ENCODE data around the gene COL13A1. TPM values are rescaled to one million over a fixed set of nuclear protein-coding genes. Genes with fewer than 3 reads are reported as not detected.

Gene COL13A1
- total RNA-seq, 1 donor from 2014 or later = not detected

- DNase-seq (ENCODE audit: low spot score) = no peak
- Mint-ChIP-seq H3K9me3 (peaks cover 9% of the 10 kb centered on the region), H3K27me3 (ENCODE audit: insufficient read depth) (peaks cover 24% of the 10 kb centered on the region), H3K4me3 (no peak overlapping the region), H3K36me3 (ENCODE audit: low read depth) (no peaks in the 10 kb centered on the region), H3K27ac (no peak overlapping the region), H3K4me1 (ENCODE audit: low read depth) (no peaks in the 10 kb centered on the region)
- intact Hi-C loops (cut with micrococcal nuclease) = no loop called here
These were observed 175.3 kb downstream of the COL13A1 start for GRCh38 chr10:69976795-69977546.

GRCh38 chr10:69979174-69979573 is 177.5 kb downstream of the COL13A1 start:
- H3K4me1 Mint-ChIP-seq (ENCODE audit: low read depth) = no peaks in the 10 kb centered on the region
- peaks cover 26% of the 10 kb centered on the region for H3K27me3 Mint-ChIP-seq (ENCODE audit: insufficient read depth)
- H3K27ac Mint-ChIP-seq = no peak overlapping the region
- DNase-seq (ENCODE audit: low spot score) = no peak
- no peaks in the 10 kb centered on the region for H3K36me3 Mint-ChIP-seq (ENCODE audit: low read depth)
- H3K9me3 Mint-ChIP-seq = peaks cover 9% of the 10 kb centered on the region
- intact Hi-C loops (cut with micrococcal nuclease) = no loop called here
- no peak overlapping the region for H3K4me3 Mint-ChIP-seq

GRCh38 chr10:69980672-69981071 is 179.0 kb downstream of the COL13A1 start:
- Mint-ChIP-seq H3K4me1 (ENCODE audit: low read depth) (no peaks in the 10 kb centered on the region), H3K4me3 (no peak overlapping the region), H3K9me3 (peaks cover 9% of the 10 kb centered on the region), H3K27ac (no peak overlapping the region), H3K36me3 (ENCODE audit: low read depth) (no peaks in the 10 kb centered on the region), H3K27me3 (ENCODE audit: insufficient read depth) (peaks cover 15% of the 10 kb centered on the region)
- intact Hi-C loops (cut with micrococcal nuclease) = no loop called here
- no peak for DNase-seq (ENCODE audit: low spot score)

- Mint-ChIP-seq H3K36me3 (ENCODE audit: low read depth) (no peaks in the 10 kb centered on the region), H3K4me3 (no peak overlapping the region), H3K9me3 (no peaks in the 10 kb centered on the region), H3K4me1 (ENCODE audit: low read depth) (no peaks in the 10 kb centered on the region), H3K27ac (no peak overlapping the region), H3K27me3 (ENCODE audit: insufficient read depth) (peaks cover 24% of the 10 kb centered on the region)
- intact Hi-C loops (cut with micrococcal nuclease) = no loop called here
- no peak for DNase-seq (ENCODE audit: low spot score)
These were observed 186.4 kb downstream of the COL13A1 start for GRCh38 chr10:69988094-69988493.

GRCh38 chr10:69991151-69991550 is 189.4 kb downstream of the COL13A1 start:
- H3K4me3 Mint-ChIP-seq = no peak overlapping the region
- intact Hi-C loops (cut with micrococcal nuclease) = no loop called here
- H3K9me3 Mint-ChIP-seq = no peaks in the 10 kb centered on the region
- no peak for DNase-seq (ENCODE audit: low spot score)
- H3K27ac Mint-ChIP-seq = no peak overlapping the region
- H3K4me1 Mint-ChIP-seq (ENCODE audit: low read depth) = no peaks in the 10 kb centered on the region
- peaks cover 21% of the 10 kb centered on the region for H3K27me3 Mint-ChIP-seq (ENCODE audit: insufficient read depth)
- no peaks in the 10 kb centered on the region for H3K36me3 Mint-ChIP-seq (ENCODE audit: low read depth)

- Mint-ChIP-seq H3K36me3 (ENCODE audit: low read depth) (no peaks in the 10 kb centered on the region), H3K4me1 (ENCODE audit: low read depth) (no peaks in the 10 kb centered on the region), H3K27ac (no peak overlapping the region), H3K9me3 (no peaks in the 10 kb centered on the region), H3K27me3 (ENCODE audit: insufficient read depth) (peaks cover 13% of the 10 kb centered on the region), H3K4me3 (no peak overlapping the region)
- no peak for DNase-seq (ENCODE audit: low spot score)
- intact Hi-C loops (cut with micrococcal nuclease) = no loop called here
These were observed 192.6 kb downstream of the COL13A1 start for GRCh38 chr10:69994262-69994661.

GRCh38 chr10:69996611-69997010 is 194.9 kb downstream of the COL13A1 start:
- H3K9me3 Mint-ChIP-seq = no peaks in the 10 kb centered on the region
- peaks cover 3% of the 10 kb centered on the region for H3K27me3 Mint-ChIP-seq (ENCODE audit: insufficient read depth)
- no peak overlapping the region for H3K4me3 Mint-ChIP-seq
- intact Hi-C loops (cut with micrococcal nuclease) = no loop called here
- no peaks in the 10 kb centered on the region for H3K36me3 Mint-ChIP-seq (ENCODE audit: low read depth)
- no peak overlapping the region for H3K27ac Mint-ChIP-seq
- DNase-seq (ENCODE audit: low spot score) = no peak
- H3K4me1 Mint-ChIP-seq (ENCODE audit: low read depth) = no peaks in the 10 kb centered on the region

GRCh38 chr10:70000262-70000661 is 198.6 kb downstream of the COL13A1 start:
- H3K4me1 Mint-ChIP-seq (ENCODE audit: low read depth) = no peaks in the 10 kb centered on the region
- no peaks in the 10 kb centered on the region for H3K36me3 Mint-ChIP-seq (ENCODE audit: low read depth)
- DNase-seq (ENCODE audit: low spot score) = no peak
- no peak overlapping the region for H3K4me3 Mint-ChIP-seq
- intact Hi-C loops (cut with micrococcal nuclease) = no loop called here
- no peak overlapping the region for H3K27ac Mint-ChIP-seq
- H3K27me3 Mint-ChIP-seq (ENCODE audit: insufficient read depth) = peaks cover 18% of the 10 kb centered on the region
- no peaks in the 10 kb centered on the region for H3K9me3 Mint-ChIP-seq

- no peak overlapping the region for H3K27ac Mint-ChIP-seq
- no peaks in the 10 kb centered on the region for H3K4me1 Mint-ChIP-seq (ENCODE audit: low read depth)
- no peaks in the 10 kb centered on the region for H3K9me3 Mint-ChIP-seq
- peaks cover 32% of the 10 kb centered on the region for H3K27me3 Mint-ChIP-seq (ENCODE audit: insufficient read depth)
- intact Hi-C loops (cut with micrococcal nuclease) = no loop called here
- H3K36me3 Mint-ChIP-seq (ENCODE audit: low read depth) = no peaks in the 10 kb centered on the region
- DNase-seq (ENCODE audit: low spot score) = no peak
- no peak overlapping the region for H3K4me3 Mint-ChIP-seq
These were observed 205.6 kb downstream of the COL13A1 start for GRCh38 chr10:70007116-70007820.

Other genes starting within 250 kb of the COL13A1 start
- gene NEUROG3, start 228.5 kb upstream of the COL13A1 start, total RNA-seq = not detected in 2 replicates
- gene FAM241B, start 171.7 kb upstream of the COL13A1 start, total RNA-seq = 10.2 and 10.9 TPM in 2 replicates

Measured in activated T-helper 1 cell treated with anti-CD3 and anti-CD28 coated beads, Interleukin-12 subunit alpha, Interleukin-12 subunit beta, Interleukin-2, Interleukin-4 antibody, amounts not matched to agents 30 ng/mL and 10 ng/mL and 1 ng/mL, durations not matched to agents 14 hours and 24 hours and 36 hours (primary cell).